CD4-positive, alpha-beta T cell treated with Interleukin-4 for 4 hours (primary cell): ENCODE measurements around the gene NEB.
"Not testable (repeated sequence)": the region's sequence is repeated elsewhere in the genome, so short reads cannot be mapped to it uniquely, and the experiment has no call there.

Experiments
- DNase-seq: peaks from one replicate; pipeline ENCODE4 v3.0.0-alpha.2; 2020

The NEB gene

GRCh38 chr2:151757861-151758260 lies 23.6 kb upstream of the NEB start:
- no peak for DNase-seq

- DNase-seq = no peak
These were observed 22.5 kb upstream of the NEB start for GRCh38 chr2:151756820-151757219.

GRCh38 chr2:151754253-151754897 lies 20.1 kb upstream of the NEB start:
- DNase-seq = no peak

GRCh38 chr2:151753540-151753939 lies 19.3 kb upstream of the NEB start:
- DNase-seq = no peak

GRCh38 chr2:151745261-151745660 lies 11.0 kb upstream of the NEB start:
- DNase-seq = not testable (repeated sequence)

- DNase-seq = no peak
These were observed 3.9 kb downstream of the NEB start for GRCh38 chr2:151730262-151730975.

- no peak for DNase-seq
These were observed 4.4 kb downstream of the NEB start for GRCh38 chr2:151729837-151730236.

GRCh38 chr2:151729415-151729811 lies 4.9 kb downstream of the NEB start:
- no peak for DNase-seq

- no peak for DNase-seq
These were observed 5.4 kb downstream of the NEB start for GRCh38 chr2:151728804-151729414.

- no peak for DNase-seq
These were observed 6.4 kb downstream of the NEB start for GRCh38 chr2:151727593-151728552.

- no peak for DNase-seq
These were observed 13.1 kb downstream of the NEB start for GRCh38 chr2:151721161-151721560.

GRCh38 chr2:151720521-151720920 lies 13.8 kb downstream of the NEB start:
- no peak for DNase-seq

GRCh38 chr2:151718796-151719195 lies 15.5 kb downstream of the NEB start:
- no peak for DNase-seq

GRCh38 chr2:151718247-151718646 lies 16.0 kb downstream of the NEB start:
- no peak for DNase-seq

- DNase-seq = no peak
These were observed 17.6 kb downstream of the NEB start for GRCh38 chr2:151716721-151717120.

- no peak for DNase-seq
These were observed 20.9 kb downstream of the NEB start for GRCh38 chr2:151713291-151713903.

GRCh38 chr2:151711025-151711424 lies 23.3 kb downstream of the NEB start:
- no peak for DNase-seq

- DNase-seq = no peak
These were observed 25.5 kb downstream of the NEB start for GRCh38 chr2:151708788-151709187.

GRCh38 chr2:151707857-151708256 lies 26.4 kb downstream of the NEB start:
- no peak for DNase-seq

- not testable (repeated sequence) for DNase-seq
These were observed 29.8 kb downstream of the NEB start for GRCh38 chr2:151704480-151704961.

- not testable (repeated sequence) for DNase-seq
These were observed 36.1 kb downstream of the NEB start for GRCh38 chr2:151698134-151698533.

- no peak for DNase-seq
These were observed 38.5 kb downstream of the NEB start for GRCh38 chr2:151695778-151696177.
